Tibial nerve (tissue), 4 donors: Measurements from ENCODE around the gene RGS17. TPM values are rescaled to one million over a fixed set of nuclear protein-coding genes. Genes with fewer than 3 reads are reported as not detected.

ENCODE experiments used
- DNase-seq, 2 donors: peaks; one replicate each; pipeline ENCODE4 v3.0.0-alpha.2; 2019; ENCODE audit warnings: low spot score in 2 of 2
- H3K27ac ChIP-seq, 4 donors: fragments of 200-600 bp; sonication (generic) in 3 of 4; one replicate each; pipeline ENCODE4 v1.5.1; 2017 to 2019; ENCODE audit warnings: mild to moderate bottlenecking in 1 of 4
- H3K27me3 ChIP-seq, 2 donors: fragments of 200-600 bp; sonication (generic) in 1 of 2; one replicate each; pipeline versions ENCODE4 v1.5.1 to v1.6.0; 2017 to 2019
- H3K36me3 ChIP-seq, 3 donors: fragments of 200-600 bp; sonication (generic); one replicate each; pipeline ENCODE4 v1.5.1; 2018 to 2019
- H3K4me1 ChIP-seq, 4 donors: fragments of 200-600 bp; sonication (generic) in 3 of 4; one replicate each; pipeline ENCODE4 v1.5.1; 2017 to 2019
- H3K4me3 ChIP-seq, 4 donors: fragments of 200-600 bp; sonication (generic) in 3 of 4; one replicate each; pipeline ENCODE4 v1.5.1; 2017 to 2019; ENCODE audit warnings: mild to moderate bottlenecking in 1 of 4, moderate library complexity in 1 of 4
- H3K9me3 ChIP-seq, 4 donors: fragments of 200-600 bp; sonication (generic) in 3 of 4; one replicate each; pipeline ENCODE4 v1.5.1; 2017 to 2019
- EP300 ChIP-seq, 2 donors: sonication (generic); formaldehyde crosslinking; IDR thresholded peaks; one replicate each; pipeline ENCODE4 v1.6.1; 2017; ENCODE audit warnings: antibody characterized with exemption in 2 of 2, mild to moderate bottlenecking in 1 of 2
- POLR2A ChIP-seq, 2 donors: fragments of 450-650 bp; IDR thresholded peaks; one replicate each; pipeline ENCODE4 v1.6.1; 2017; ENCODE audit warnings: antibody characterized with exemption in 2 of 2, mild to moderate bottlenecking in 2 of 2, moderate library complexity in 2 of 2
- WGBS, 2 donors: methylation state at CpG; one replicate each; pipeline ENCODE4 v1.1.5; 2018; 5-methylcytosine and 5-hydroxymethylcytosine counted together
- total RNA-seq, 4 donors: library from RNA; depleted of rRNA; stranded (reverse); fragments of >200 nt; gene quantifications; one replicate each; pipeline ENCODE4 v1.1.0, GENCODE V29; 2016
- TF ChIP-seq, protein P1 (sequence below), 5 experiments: fragments of 200-600 bp in 3 of 5; fragments of 450-650 bp in 2 of 5; sonication (generic) in 3 of 5; IDR thresholded peaks; one replicate each; pipeline ENCODE4 v1.5.1; 2016 to 2019; ENCODE audit warnings: antibody characterized with exemption in 5 of 5, mild to moderate bottlenecking in 3 of 5, moderate library complexity in 2 of 5

Gene RGS17
- total RNA-seq, 4 donors from 2014 or later = under 0.01 to 3.3 TPM; not detected in 2

DNA sequence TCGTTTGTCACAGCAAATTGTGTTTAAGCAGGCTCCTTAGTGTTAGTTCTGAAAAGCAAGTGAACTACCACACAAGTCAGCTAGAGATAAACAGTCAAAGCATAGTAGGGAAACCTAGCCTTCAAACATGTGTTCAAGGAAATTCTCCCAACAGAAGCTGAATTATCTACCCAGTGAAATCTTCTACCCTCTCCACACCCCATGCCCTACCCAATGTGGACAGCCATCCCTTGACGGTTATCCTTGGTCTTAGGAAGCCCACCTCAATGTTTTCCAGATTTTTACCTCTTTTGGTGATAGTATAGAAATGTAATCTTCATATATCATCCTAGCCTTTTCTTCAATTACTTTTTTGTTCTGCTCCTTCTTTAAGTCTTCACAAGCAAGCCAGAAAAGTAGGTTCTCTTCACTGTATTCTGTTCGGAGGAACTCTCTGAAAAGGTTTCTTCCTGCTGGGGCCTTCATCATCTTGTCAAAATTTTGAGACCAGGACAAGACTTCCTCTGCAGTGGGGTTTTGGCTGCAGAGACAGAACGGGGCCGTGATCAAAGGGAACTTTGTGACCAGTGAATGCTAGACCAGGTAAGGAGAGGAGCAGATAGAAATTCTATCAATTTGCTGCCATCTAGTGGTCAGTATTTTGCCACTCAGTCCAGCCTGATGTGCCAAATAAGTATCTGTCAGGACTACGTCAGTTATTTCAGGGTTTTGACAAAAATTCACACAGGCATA, 106.9 kb downstream of the RGS17 start:
- TF ChIP-seq, protein P1, sequence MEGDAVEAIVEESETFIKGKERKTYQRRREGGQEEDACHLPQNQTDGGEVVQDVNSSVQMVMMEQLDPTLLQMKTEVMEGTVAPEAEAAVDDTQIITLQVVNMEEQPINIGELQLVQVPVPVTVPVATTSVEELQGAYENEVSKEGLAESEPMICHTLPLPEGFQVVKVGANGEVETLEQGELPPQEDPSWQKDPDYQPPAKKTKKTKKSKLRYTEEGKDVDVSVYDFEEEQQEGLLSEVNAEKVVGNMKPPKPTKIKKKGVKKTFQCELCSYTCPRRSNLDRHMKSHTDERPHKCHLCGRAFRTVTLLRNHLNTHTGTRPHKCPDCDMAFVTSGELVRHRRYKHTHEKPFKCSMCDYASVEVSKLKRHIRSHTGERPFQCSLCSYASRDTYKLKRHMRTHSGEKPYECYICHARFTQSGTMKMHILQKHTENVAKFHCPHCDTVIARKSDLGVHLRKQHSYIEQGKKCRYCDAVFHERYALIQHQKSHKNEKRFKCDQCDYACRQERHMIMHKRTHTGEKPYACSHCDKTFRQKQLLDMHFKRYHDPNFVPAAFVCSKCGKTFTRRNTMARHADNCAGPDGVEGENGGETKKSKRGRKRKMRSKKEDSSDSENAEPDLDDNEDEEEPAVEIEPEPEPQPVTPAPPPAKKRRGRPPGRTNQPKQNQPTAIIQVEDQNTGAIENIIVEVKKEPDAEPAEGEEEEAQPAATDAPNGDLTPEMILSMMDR (IDR thresholded peaks at IDR 0.05) = peak; percentile 62 to 83 (median 74)
- TF ChIP-seq EP300 (IDR thresholded peaks at IDR 0.05) (no peak), POLR2A (IDR thresholded peaks at IDR 0.05) (no peak)
- Histone ChIP-seq H3K4me1 (no peaks in the 10 kb centered on the region), H3K9me3 (no peaks in the 10 kb centered on the region), H3K4me3 (no peak overlapping the region), H3K27me3 (no peaks in the 10 kb centered on the region), H3K27ac (no peak overlapping the region), H3K36me3 (no peaks in the 10 kb centered on the region)
- DNase-seq = peak in 1 of 2 donors; percentile 47
- 43 to 44% methylated on average over 6 of the region's 6 CpGs for WGBS, 2 donors

DNA sequence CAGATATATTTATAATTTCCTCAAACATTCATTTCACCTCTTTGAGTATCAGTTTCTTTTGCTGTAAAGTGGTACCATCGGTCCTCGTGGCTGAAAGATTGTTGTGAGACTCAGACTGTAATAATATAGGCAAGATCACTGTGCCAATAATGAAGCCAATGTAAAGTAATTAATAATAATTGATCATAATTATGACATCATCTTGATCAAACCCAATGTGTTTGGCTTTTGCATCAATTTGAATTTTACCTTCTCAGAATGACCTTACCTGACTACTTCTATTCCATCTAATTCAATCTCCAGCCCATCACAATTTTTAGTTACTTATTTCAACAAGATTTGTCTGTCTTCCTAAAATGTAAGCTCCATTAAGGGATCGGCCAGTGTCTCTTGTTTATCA, 112.7 kb downstream of the RGS17 start:
- TF ChIP-seq, protein P1 (IDR thresholded peaks at IDR 0.05) = no peak
- TF ChIP-seq EP300 (IDR thresholded peaks at IDR 0.05) (no peak), POLR2A (IDR thresholded peaks at IDR 0.05) (no peak)
- H3K36me3 ChIP-seq = no peaks in the 10 kb centered on the region
- 91 to 95% methylated on average over 3 of the region's 3 CpGs for WGBS, 2 donors
- no peaks in the 10 kb centered on the region for H3K9me3 ChIP-seq
- no peaks in the 10 kb centered on the region for H3K4me1 ChIP-seq
- no peak for DNase-seq
- no peaks in the 10 kb centered on the region for H3K27me3 ChIP-seq
- H3K27ac ChIP-seq = no peak overlapping the region
- H3K4me3 ChIP-seq = no peak overlapping the region

DNA sequence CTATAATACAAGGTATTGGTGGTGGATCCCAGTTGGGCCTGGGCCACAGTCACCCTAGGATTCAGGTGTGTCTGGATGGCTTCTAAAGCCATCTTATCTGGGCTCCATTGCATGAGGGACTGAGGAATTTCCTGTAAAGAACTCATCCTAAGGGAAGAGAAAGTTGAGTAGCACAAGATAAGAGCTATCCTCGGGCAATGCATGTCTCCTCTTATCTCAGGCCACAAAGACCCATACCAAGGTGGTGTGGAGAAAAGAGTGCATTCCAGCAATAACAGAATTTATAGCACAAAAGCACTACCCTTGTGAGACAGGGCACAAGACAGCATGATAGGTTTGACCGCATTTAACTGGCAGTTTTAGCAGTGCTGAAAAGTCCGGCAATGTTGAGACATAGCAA, 114.2 kb downstream of the RGS17 start:
- DNase-seq = no peak
- no peak for TF ChIP-seq EP300 (IDR thresholded peaks at IDR 0.05)
- no peak for TF ChIP-seq POLR2A (IDR thresholded peaks at IDR 0.05)
- Histone ChIP-seq H3K9me3 (no peaks in the 10 kb centered on the region), H3K27me3 (no peaks in the 10 kb centered on the region), H3K4me1 (no peaks in the 10 kb centered on the region), H3K36me3 (no peaks in the 10 kb centered on the region), H3K4me3 (no peak overlapping the region), H3K27ac (no peak overlapping the region)
- WGBS, 2 donors = 88 to 94% methylated on average over 3 of the region's 3 CpGs

DNA sequence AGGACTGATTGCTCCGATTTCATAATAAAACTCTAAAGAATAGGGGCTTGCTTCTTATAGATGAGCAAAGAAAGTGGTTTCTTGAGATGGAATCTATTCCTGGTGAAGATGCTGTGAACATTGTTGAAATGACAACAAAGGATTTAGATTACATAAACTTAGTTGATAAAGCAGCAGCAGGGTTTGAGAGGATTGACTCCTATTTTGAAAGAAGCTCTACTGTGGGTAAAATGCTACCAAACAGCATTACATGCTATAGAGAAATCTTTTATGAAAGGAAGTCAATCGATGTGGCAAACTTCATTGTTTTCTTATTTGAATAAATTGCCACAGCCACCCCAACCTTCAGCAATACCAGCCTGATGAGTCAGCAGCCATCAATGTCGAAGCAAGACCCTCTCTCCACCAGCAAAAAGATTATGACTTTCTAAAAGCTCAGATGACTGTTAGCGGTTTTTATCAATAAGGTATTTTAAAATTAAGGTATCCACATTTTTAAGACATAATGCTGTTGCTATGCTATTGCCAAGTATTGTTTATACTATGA, 115.9 kb downstream of the RGS17 start:
- no peaks in the 10 kb centered on the region for H3K36me3 ChIP-seq
- no peak overlapping the region for H3K4me3 ChIP-seq
- no peaks in the 10 kb centered on the region for H3K9me3 ChIP-seq
- DNase-seq = no peak
- H3K27ac ChIP-seq = no peak overlapping the region
- WGBS, 2 donors = 61 to 72% methylated on average over 4 of the region's 4 CpGs
- TF ChIP-seq POLR2A (IDR thresholded peaks at IDR 0.05) = no peak
- TF ChIP-seq EP300 (IDR thresholded peaks at IDR 0.05) = no peak
- H3K4me1 ChIP-seq = no peaks in the 10 kb centered on the region
- no peaks in the 10 kb centered on the region for H3K27me3 ChIP-seq

DNA sequence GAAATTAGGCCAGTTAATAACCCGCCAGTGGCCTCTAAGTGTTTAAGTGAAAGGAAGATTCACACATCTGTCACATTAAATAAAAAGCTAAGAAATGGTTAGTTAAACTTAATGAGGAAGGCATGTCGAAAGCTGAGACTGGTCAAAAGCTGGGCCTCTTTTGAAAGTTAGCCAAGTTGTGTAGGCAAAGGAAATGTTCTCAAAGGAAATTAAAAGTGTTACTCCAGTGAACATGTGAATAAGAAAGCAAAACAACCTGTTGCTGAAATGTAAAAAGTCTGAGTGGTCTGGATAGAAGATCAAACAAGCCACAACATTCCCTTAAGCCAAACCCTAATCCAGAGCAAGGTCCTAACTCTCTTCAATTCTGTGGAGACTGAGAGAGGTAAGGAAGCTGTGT, 117.6 kb downstream of the RGS17 start:
- 67 to 69% methylated on average over 2 of the region's 2 CpGs for WGBS, 2 donors
- no peaks in the 10 kb centered on the region for H3K4me1 ChIP-seq
- no peak for DNase-seq
- no peak for TF ChIP-seq EP300 (IDR thresholded peaks at IDR 0.05)
- no peak for TF ChIP-seq POLR2A (IDR thresholded peaks at IDR 0.05)
- TF ChIP-seq, protein P1 (IDR thresholded peaks at IDR 0.05) = no peak
- no peaks in the 10 kb centered on the region for H3K36me3 ChIP-seq
- no peaks in the 10 kb centered on the region for H3K27me3 ChIP-seq
- H3K4me3 ChIP-seq = no peak overlapping the region
- no peak overlapping the region for H3K27ac ChIP-seq
- no peaks in the 10 kb centered on the region for H3K9me3 ChIP-seq

DNA sequence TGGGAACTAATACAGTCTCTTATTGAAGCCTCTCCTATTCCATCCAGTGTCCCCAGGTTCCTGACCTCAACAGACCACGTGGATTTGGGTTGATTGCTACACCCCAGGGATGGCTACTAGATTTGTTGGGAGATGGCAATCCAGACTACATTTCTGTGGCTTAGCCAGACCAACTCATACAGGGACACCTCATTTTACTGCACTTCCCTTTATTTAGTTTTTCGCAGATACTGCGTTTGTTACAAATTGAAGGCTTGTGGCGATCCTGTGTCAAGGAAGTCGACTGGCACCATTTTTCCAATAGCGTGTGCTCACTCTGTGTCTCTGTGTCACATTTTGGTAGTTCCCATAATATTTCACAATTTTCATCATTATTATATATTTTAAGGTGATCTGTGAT, 118.2 kb downstream of the RGS17 start:
- H3K4me3 ChIP-seq = no peak overlapping the region

More for the DNA sequence above, 118.2 kb downstream of the RGS17 start:
- Histone ChIP-seq H3K27ac (no peak overlapping the region), H3K27me3 (no peaks in the 10 kb centered on the region), H3K36me3 (no peaks in the 10 kb centered on the region), H3K9me3 (no peaks in the 10 kb centered on the region), H3K4me1 (no peaks in the 10 kb centered on the region)
- no peak for TF ChIP-seq EP300 (IDR thresholded peaks at IDR 0.05)
- no peak for TF ChIP-seq POLR2A (IDR thresholded peaks at IDR 0.05)
- TF ChIP-seq, protein P1 (IDR thresholded peaks at IDR 0.05) = no peak
- no peak for DNase-seq
- WGBS, 2 donors = 88 to 91% methylated on average over 6 of the region's 6 CpGs
